GM23338 (cell line): Measurements from ENCODE around the gene MOCOS. TPM values are rescaled to one million over a fixed set of nuclear protein-coding genes. Genes with fewer than 3 reads are reported as not detected.

Source experiments
- CREB1 ChIP-seq: fragments of 250-450 bp; sonication (Bioruptor Pico); IDR thresholded peaks from 2 replicates; pipeline ENCODE4 v1.5.0; 2020; ENCODE audit warnings: low read depth, mild to moderate bottlenecking, moderate library complexity
- CTCF ChIP-seq, 2 experiments: fragments of 200-600 bp in 1 of 2; sonication (generic) in 1 of 2; conservative IDR thresholded peaks; 2 replicates each; pipeline versions ENCODE4 v1.5.1 to v1.6.1; 2016 to 2017; ENCODE audit warnings: antibody characterized with exemption in 2 of 2, low read depth in 2 of 2, mild to moderate bottlenecking in 2 of 2, moderate library complexity in 1 of 2
- EZH2 ChIP-seq: fragments of 200-600 bp; sonication (generic); IDR thresholded peaks from one replicate; pipeline ENCODE4 v1.8.0; 2017; ENCODE audit warnings: antibody characterized with exemption, mild to moderate bottlenecking, low read depth; ENCODE audit not compliant: unreplicated experiment
- EZH2phosphoT487 ChIP-seq: fragments of 200-600 bp; sonication (generic); IDR thresholded peaks from one replicate; pipeline ENCODE4 v1.8.1; 2018; ENCODE audit warnings: antibody characterized with exemption; ENCODE audit not compliant: unreplicated experiment
- JUNB ChIP-seq: IDR thresholded peaks from one replicate; pipeline ENCODE4 v1.6.1; 2016; ENCODE audit warnings: antibody characterized with exemption; ENCODE audit not compliant: unreplicated experiment
- REST ChIP-seq: IDR thresholded peaks from one replicate; pipeline ENCODE4 v1.6.1; 2018; ENCODE audit warnings: antibody characterized with exemption; ENCODE audit not compliant: unreplicated experiment
- STAT1 ChIP-seq: IDR thresholded peaks from one replicate; pipeline ENCODE4 v1.6.1; 2016; ENCODE audit warnings: antibody characterized with exemption; ENCODE audit not compliant: unreplicated experiment
- ZNF114 ChIP-seq: fragments of 250-450 bp; sonication (Bioruptor Pico); IDR thresholded peaks from 2 replicates; pipeline ENCODE4 v1.5.0; 2020; ENCODE audit warnings: mild to moderate bottlenecking, moderate library complexity
- ZNF331 ChIP-seq: fragments of 250-450 bp; sonication (Bioruptor Pico); IDR thresholded peaks from 2 replicates; pipeline ENCODE4 v1.5.0; 2020; ENCODE audit warnings: low read depth, mild to moderate bottlenecking, moderate library complexity
- ZNF462 ChIP-seq: fragments of 250-450 bp; sonication (Bioruptor Pico); IDR thresholded peaks from 2 replicates; pipeline ENCODE4 v1.5.0; 2020; ENCODE audit warnings: mild to moderate bottlenecking, moderate library complexity
- polyA plus RNA-seq: library from polyadenylated mRNA; unstranded; fragments of >200 nt; fragmentation: Nextera tagmentation; extraction: Ambion mirVana; gene quantifications from 2 replicates; pipeline ENCODE4 v1.2.1, GENCODE V29; 2016
- total RNA-seq: library from RNA; depleted of rRNA; stranded (reverse); fragments of >200 nt; shearing (Covaris generic); gene quantifications from 2 replicates; pipeline ENCODE4 v1.2.3, GENCODE V29; 2014
- TF ChIP-seq, protein P1 (sequence below): IDR thresholded peaks from 2 replicates; pipeline ENCODE4 v1.6.1; 2016; ENCODE audit warnings: antibody characterized with exemption

Gene MOCOS
- total and polyA plus RNA-seq, 2 experiments from 2014 or later, result 3.9 to 7.2 TPM

GRCh38 chr18:36169938-36170337 is 17.4 kb upstream of the MOCOS start (continued):
- TF ChIP-seq ZNF462 (no peak), REST (no peak), ZNF331 (CRISPR knock-in tag) (no peak), EZH2 (no peak), CREB1 (CRISPR knock-in tag) (no peak), ZNF114 (CRISPR knock-in tag) (no peak), STAT1 (no peak), EZH2phosphoT487 (no peak), JUNB (no peak), CTCF (conservative IDR thresholded peaks at IDR 0.05; ENCODE audit: low read depth in 2 of 2) (no peak)
- TF ChIP-seq, protein P1, sequence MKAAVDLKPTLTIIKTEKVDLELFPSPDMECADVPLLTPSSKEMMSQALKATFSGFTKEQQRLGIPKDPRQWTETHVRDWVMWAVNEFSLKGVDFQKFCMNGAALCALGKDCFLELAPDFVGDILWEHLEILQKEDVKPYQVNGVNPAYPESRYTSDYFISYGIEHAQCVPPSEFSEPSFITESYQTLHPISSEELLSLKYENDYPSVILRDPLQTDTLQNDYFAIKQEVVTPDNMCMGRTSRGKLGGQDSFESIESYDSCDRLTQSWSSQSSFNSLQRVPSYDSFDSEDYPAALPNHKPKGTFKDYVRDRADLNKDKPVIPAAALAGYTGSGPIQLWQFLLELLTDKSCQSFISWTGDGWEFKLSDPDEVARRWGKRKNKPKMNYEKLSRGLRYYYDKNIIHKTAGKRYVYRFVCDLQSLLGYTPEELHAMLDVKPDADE, result no peak
